ENCODE measurements around the gene BMP5.

Gene BMP5

GRCh38 chr6:55868771-55869479, 6.5 kb downstream of the BMP5 start:
- Histone ChIP-seq H3K36me3 (replicated peaks; ENCODE audit: insufficient read depth, low read length) (no peaks in the 10 kb centered on the region), H3K9me3 (replicated peaks; ENCODE audit: insufficient read depth, low read length) (no peaks in the 10 kb centered on the region), H3K9ac (ENCODE audit: low read length) (no peak overlapping the region), H2AFZ (ENCODE audit: low read length) (no peak overlapping the region), H3F3A (ENCODE audit: insufficient read depth, low read length) (no peaks in the 10 kb centered on the region), H3K4me2 (ENCODE audit: low read depth, low read length) (no peak overlapping the region), H3K27ac (ENCODE audit: low read length) (no peak overlapping the region), H3K27me3 (replicated peaks; ENCODE audit: insufficient read depth, low read length) (no peaks in the 10 kb centered on the region), H3K9me2 (replicated peaks; ENCODE audit: insufficient read depth, low read length) (no peaks in the 10 kb centered on the region), H4K20me1 (ENCODE audit: insufficient read depth, low read length) (no peaks in the 10 kb centered on the region), H3K4me3 (ENCODE audit: low read length) (no peak overlapping the region), H3K4me1 (ENCODE audit: low read length) (no peaks in the 10 kb centered on the region), H3K79me2 (ENCODE audit: low read length) (no peaks in the 10 kb centered on the region)
- TF ChIP-seq EZH2 (optimal IDR thresholded peaks at IDR 0.05; ENCODE audit: low read depth, low read length) (no peak), EZH2phosphoT487 (IDR thresholded peaks at IDR 0.05; ENCODE audit: low read length) (no peak), CTCF (IDR thresholded peaks at IDR 0.05; ENCODE audit: low read length) (no peak)
- no peak for DNase-seq

GRCh38 chr6:55868176-55868575, 7.2 kb downstream of the BMP5 start:
- Histone ChIP-seq H3K9me3 (replicated peaks; ENCODE audit: insufficient read depth, low read length) (no peaks in the 10 kb centered on the region), H4K20me1 (ENCODE audit: insufficient read depth, low read length) (no peaks in the 10 kb centered on the region), H3K4me3 (ENCODE audit: low read length) (no peak overlapping the region), H3K36me3 (replicated peaks; ENCODE audit: insufficient read depth, low read length) (no peaks in the 10 kb centered on the region), H3K9me2 (replicated peaks; ENCODE audit: insufficient read depth, low read length) (no peaks in the 10 kb centered on the region), H2AFZ (ENCODE audit: low read length) (no peak overlapping the region), H3K27ac (ENCODE audit: low read length) (no peak overlapping the region), H3K4me1 (ENCODE audit: low read length) (no peaks in the 10 kb centered on the region), H3F3A (ENCODE audit: insufficient read depth, low read length) (no peaks in the 10 kb centered on the region), H3K9ac (ENCODE audit: low read length) (no peak overlapping the region), H3K4me2 (ENCODE audit: low read depth, low read length) (no peak overlapping the region), H3K79me2 (ENCODE audit: low read length) (no peaks in the 10 kb centered on the region), H3K27me3 (replicated peaks; ENCODE audit: insufficient read depth, low read length) (no peaks in the 10 kb centered on the region)
- DNase-seq, result no peak
- TF ChIP-seq EZH2phosphoT487 (IDR thresholded peaks at IDR 0.05; ENCODE audit: low read length) (no peak), EZH2 (optimal IDR thresholded peaks at IDR 0.05; ENCODE audit: low read depth, low read length) (no peak), CTCF (IDR thresholded peaks at IDR 0.05; ENCODE audit: low read length) (no peak)

GRCh38 chr6:55866128-55866527, 9.3 kb downstream of the BMP5 start:
- Histone ChIP-seq H3K36me3 (replicated peaks; ENCODE audit: insufficient read depth, low read length) (no peaks in the 10 kb centered on the region), H3K4me3 (ENCODE audit: low read length) (no peak overlapping the region), H4K20me1 (ENCODE audit: insufficient read depth, low read length) (no peaks in the 10 kb centered on the region), H3K9me2 (replicated peaks; ENCODE audit: insufficient read depth, low read length) (no peaks in the 10 kb centered on the region), H3K27me3 (replicated peaks; ENCODE audit: insufficient read depth, low read length) (no peaks in the 10 kb centered on the region), H3K79me2 (ENCODE audit: low read length) (no peaks in the 10 kb centered on the region), H3K9me3 (replicated peaks; ENCODE audit: insufficient read depth, low read length) (no peaks in the 10 kb centered on the region), H3K9ac (ENCODE audit: low read length) (no peak overlapping the region), H3K4me2 (ENCODE audit: low read depth, low read length) (no peak overlapping the region), H3K4me1 (ENCODE audit: low read length) (no peaks in the 10 kb centered on the region), H3K27ac (ENCODE audit: low read length) (no peak overlapping the region), H3F3A (ENCODE audit: insufficient read depth, low read length) (no peaks in the 10 kb centered on the region), H2AFZ (ENCODE audit: low read length) (no peak overlapping the region)
- TF ChIP-seq EZH2phosphoT487 (IDR thresholded peaks at IDR 0.05; ENCODE audit: low read length) (no peak), EZH2 (optimal IDR thresholded peaks at IDR 0.05; ENCODE audit: low read depth, low read length) (no peak), CTCF (IDR thresholded peaks at IDR 0.05; ENCODE audit: low read length) (no peak)
- DNase-seq, result no peak

All from MM.1S (cell line).